Measurements from ENCODE around the gene PCNX2.

DNA sequence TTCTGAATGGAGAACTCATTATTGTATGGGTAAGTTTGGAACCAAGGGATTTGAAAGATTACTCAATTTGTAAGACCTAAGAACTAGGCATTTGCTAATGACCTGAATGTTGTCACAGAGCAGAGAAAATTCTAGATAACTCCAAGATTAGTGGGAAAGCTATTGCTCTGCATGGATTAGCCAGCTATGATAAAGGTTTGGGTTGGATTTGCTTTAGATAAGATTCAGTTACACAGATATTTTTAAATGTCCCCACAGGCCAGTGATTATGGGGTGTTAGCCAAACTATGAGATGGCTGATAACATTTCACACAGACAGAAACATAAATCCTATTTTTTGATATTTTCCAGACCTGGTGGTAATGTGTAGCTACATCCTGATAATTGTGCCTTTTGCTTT is 256.9 kb downstream of the PCNX2 start:
- TF ChIP-seq ZNF274 (IDR thresholded peaks at IDR 0.05; ENCODE audit: low read depth, low read length) (no peak), YY1 (IDR thresholded peaks at IDR 0.05; ENCODE audit: insufficient read depth, insufficient read length) (no peak), SUZ12 (IDR thresholded peaks at IDR 0.05; ENCODE audit: extremely low read depth, insufficient read depth, insufficient read length) (no peak)
